GM23338 (cell line): ENCODE data around the gene TMEM43. TPM values are rescaled to one million over a fixed set of nuclear protein-coding genes. Genes with fewer than 3 reads are reported as not detected.

Source experiments
- ATAC-seq: fragments of 200-7000 bp; cut with Tn5 transposase; 3 replicates; pipeline ENCODE4 v1.9.1; 2020
- DNase-seq: peaks from one replicate; pipeline ENCODE4 v3.0.0-alpha.2; 2015; ENCODE audit warnings: low spot score
- H2AFZ ChIP-seq: fragments of 200-600 bp; sonication (generic); 2 replicates; pipeline ENCODE4 v1.8.0; 2016; ENCODE audit warnings: antibody characterized with exemption, mild to moderate bottlenecking, moderate library complexity
- H3F3A ChIP-seq: fragments of 200-600 bp; sonication (generic); replicated peaks from 2 replicates; pipeline ENCODE4 v1.8.0; 2017; ENCODE audit warnings: antibody characterized with exemption, mixed run types, low read depth
- H3K27ac ChIP-seq: fragments of 200-600 bp; sonication (generic); 2 replicates; pipeline ENCODE4 v1.6.1; 2016; ENCODE audit warnings: low read depth
- H3K27me3 ChIP-seq: fragments of 200-600 bp; sonication (generic); 2 replicates; pipeline ENCODE4 v1.8.0; 2016; ENCODE audit warnings: mild to moderate bottlenecking, mixed run types, moderate library complexity; ENCODE audit not compliant: insufficient read depth
- H3K36me3 ChIP-seq: fragments of 200-600 bp; sonication (generic); 2 replicates; pipeline ENCODE4 v1.8.0; 2016; ENCODE audit warnings: mild to moderate bottlenecking; ENCODE audit not compliant: insufficient read depth
- H3K4me1 ChIP-seq: fragments of 200-600 bp; sonication (generic); 2 replicates; pipeline ENCODE4 v1.8.0; 2016; ENCODE audit warnings: mild to moderate bottlenecking, moderate library complexity; ENCODE audit not compliant: insufficient read depth
- H3K4me2 ChIP-seq: fragments of 200-600 bp; sonication (generic); 2 replicates; pipeline ENCODE4 v1.7.1; 2017; ENCODE audit warnings: mixed run types
- H3K4me3 ChIP-seq: fragments of 200-600 bp; sonication (generic); 2 replicates; pipeline ENCODE4 v1.6.1; 2016; ENCODE audit warnings: mixed run types
- H3K79me2 ChIP-seq: fragments of 200-600 bp; sonication (generic); replicated peaks from 2 replicates; pipeline ENCODE4 v1.8.0; 2017; ENCODE audit warnings: mild to moderate bottlenecking; ENCODE audit not compliant: insufficient read depth
- H3K9me2 ChIP-seq: fragments of 200-600 bp; sonication (generic); 2 replicates; pipeline ENCODE4 v1.8.0; 2017; ENCODE audit not compliant: insufficient read depth
- H4K20me1 ChIP-seq: fragments of 200-600 bp; sonication (generic); replicated peaks from 2 replicates; pipeline ENCODE4 v1.8.0; 2017; ENCODE audit warnings: mild to moderate bottlenecking; ENCODE audit not compliant: insufficient read depth
- H3K27ac Mint-ChIP-seq: 2 replicates; pipeline ENCODE4 v1.8.0; 2020; ENCODE audit warnings: inconsistent platforms, mild to moderate bottlenecking, moderate library complexity, mixed read lengths
- H3K27me3 Mint-ChIP-seq: 3 replicates; pipeline ENCODE4 v1.8.0; 2022; ENCODE audit warnings: low read depth, mild to moderate bottlenecking, moderate library complexity, mixed read lengths, inconsistent platforms; ENCODE audit not compliant: insufficient read depth, poor library complexity
- H3K36me3 Mint-ChIP-seq: 3 replicates; pipeline ENCODE4 v1.8.0; 2021; ENCODE audit warnings: low read depth, mild to moderate bottlenecking, inconsistent platforms, moderate library complexity, mixed read lengths
- H3K4me1 Mint-ChIP-seq: 3 replicates; pipeline ENCODE4 v1.8.0; 2020; ENCODE audit warnings: mild to moderate bottlenecking, inconsistent platforms, mixed read lengths
- H3K4me3 Mint-ChIP-seq: 3 replicates; pipeline ENCODE4 v1.8.0; 2021; ENCODE audit warnings: moderate library complexity, mild to moderate bottlenecking, inconsistent platforms, mixed read lengths
- H3K9me3 Mint-ChIP-seq: 3 replicates; pipeline ENCODE4 v1.8.0; 2020; ENCODE audit warnings: moderate library complexity, mild to moderate bottlenecking, inconsistent platforms, mixed read lengths
- CREB1 ChIP-seq: fragments of 250-450 bp; sonication (Bioruptor Pico); IDR thresholded peaks from 2 replicates; pipeline ENCODE4 v1.5.0; 2020; ENCODE audit warnings: low read depth, mild to moderate bottlenecking, moderate library complexity
- EZH2 ChIP-seq: fragments of 200-600 bp; sonication (generic); IDR thresholded peaks from one replicate; pipeline ENCODE4 v1.8.0; 2017; ENCODE audit warnings: antibody characterized with exemption, mild to moderate bottlenecking, low read depth; ENCODE audit not compliant: unreplicated experiment
- EZH2phosphoT487 ChIP-seq: fragments of 200-600 bp; sonication (generic); IDR thresholded peaks from one replicate; pipeline ENCODE4 v1.8.1; 2018; ENCODE audit warnings: antibody characterized with exemption; ENCODE audit not compliant: unreplicated experiment
- JUNB ChIP-seq: IDR thresholded peaks from one replicate; pipeline ENCODE4 v1.6.1; 2016; ENCODE audit warnings: antibody characterized with exemption; ENCODE audit not compliant: unreplicated experiment
- NANOG ChIP-seq: IDR thresholded peaks from 2 replicates; pipeline ENCODE4 v1.6.1; 2016; ENCODE audit warnings: antibody characterized with exemption, borderline replicate concordance
- POLR2AphosphoS5 ChIP-seq: IDR thresholded peaks from 2 replicates; pipeline ENCODE4 v1.6.1; 2016; ENCODE audit warnings: antibody characterized with exemption, low read depth
- STAT1 ChIP-seq: IDR thresholded peaks from one replicate; pipeline ENCODE4 v1.6.1; 2016; ENCODE audit warnings: antibody characterized with exemption; ENCODE audit not compliant: unreplicated experiment
- ZNF114 ChIP-seq: fragments of 250-450 bp; sonication (Bioruptor Pico); IDR thresholded peaks from 2 replicates; pipeline ENCODE4 v1.5.0; 2020; ENCODE audit warnings: mild to moderate bottlenecking, moderate library complexity
- ZNF331 ChIP-seq: fragments of 250-450 bp; sonication (Bioruptor Pico); IDR thresholded peaks from 2 replicates; pipeline ENCODE4 v1.5.0; 2020; ENCODE audit warnings: low read depth, mild to moderate bottlenecking, moderate library complexity
- polyA plus RNA-seq: library from polyadenylated mRNA; unstranded; fragments of >200 nt; fragmentation: Nextera tagmentation; extraction: Ambion mirVana; gene quantifications from 2 replicates; pipeline ENCODE4 v1.2.1, GENCODE V29; 2016
- total RNA-seq: library from RNA; depleted of rRNA; stranded (reverse); fragments of >200 nt; shearing (Covaris generic); gene quantifications from 2 replicates; pipeline ENCODE4 v1.2.3, GENCODE V29; 2014
- TF ChIP-seq, protein P1 (sequence below): IDR thresholded peaks from one replicate; pipeline ENCODE4 v1.6.1; 2018; ENCODE audit warnings: antibody characterized with exemption; ENCODE audit not compliant: unreplicated experiment
- TF ChIP-seq, protein P2 (sequence below): fragments of 250-450 bp; sonication (Bioruptor Pico); IDR thresholded peaks from 2 replicates; pipeline ENCODE4 v1.5.0; 2020; ENCODE audit warnings: mild to moderate bottlenecking, moderate library complexity
- TF ChIP-seq, protein P3 (sequence below): IDR thresholded peaks from 2 replicates; pipeline ENCODE4 v1.6.1; 2016; ENCODE audit warnings: antibody characterized with exemption

Gene TMEM43
- total and polyA plus RNA-seq, 2 experiments from 2014 or later: 15.9 to 34.7 TPM

DNA sequence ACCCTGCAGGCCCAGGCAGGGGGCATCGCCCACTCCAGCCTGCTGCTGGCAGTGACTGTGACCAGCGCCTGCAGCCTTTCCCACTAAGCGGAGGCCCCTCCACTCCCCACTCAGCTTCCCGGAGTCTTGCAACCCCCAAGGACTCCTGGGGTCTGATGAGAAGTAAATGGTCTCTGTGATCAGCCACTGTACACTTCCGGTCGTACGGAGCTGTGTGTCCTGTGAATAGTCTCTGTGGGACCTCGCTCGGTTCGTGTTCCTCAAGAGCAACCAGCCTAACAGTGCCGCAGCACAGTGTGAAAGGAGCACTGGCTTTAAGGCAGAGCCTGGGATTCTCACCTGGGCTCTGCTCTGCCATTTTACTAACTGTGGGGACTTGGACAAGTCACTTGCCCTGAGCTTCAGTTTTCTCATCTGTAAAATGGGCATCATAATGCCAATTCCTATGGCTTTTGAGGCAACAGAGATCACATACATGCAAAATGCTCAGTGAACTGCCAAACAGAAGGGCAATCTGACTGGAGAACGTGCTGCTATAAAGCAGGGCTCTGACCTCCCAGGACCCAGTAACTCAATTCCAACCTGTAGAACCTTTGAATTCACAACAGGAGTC lies 26.7 kb downstream of the TMEM43 start:
- Mint-ChIP-seq H3K27ac (no peak overlapping the region), H3K9me3 (no peaks in the 10 kb centered on the region), H3K36me3 (peaks cover 47% of the 10 kb centered on the region), H3K27me3 (peaks cover 11% of the 10 kb centered on the region), H3K4me3 (no peak overlapping the region), H3K4me1 (peaks cover 17% of the 10 kb centered on the region)
- DNase-seq: no peak
- Histone ChIP-seq H2AFZ (no peak overlapping the region), H3K27ac (no peak overlapping the region), H3K36me3 (peaks cover 3% of the 10 kb centered on the region), H3K4me2 (no peak overlapping the region), H4K20me1 (peaks cover 8% of the 10 kb centered on the region), H3K4me3 (no peak overlapping the region), H3K4me1 (peaks cover 8% of the 10 kb centered on the region), H3K27me3 (no peaks in the 10 kb centered on the region), H3F3A (no peaks in the 10 kb centered on the region), H3K79me2 (no peaks in the 10 kb centered on the region), H3K9me2 (no peaks in the 10 kb centered on the region)
- TF ChIP-seq POLR2AphosphoS5 (no peak), ZNF331 (CRISPR knock-in tag) (no peak), CREB1 (CRISPR knock-in tag) (no peak), JUNB (no peak), EZH2phosphoT487 (no peak), ZNF114 (CRISPR knock-in tag) (no peak), STAT1 (no peak), EZH2 (no peak), NANOG (no peak)
- TF ChIP-seq, protein P1, sequence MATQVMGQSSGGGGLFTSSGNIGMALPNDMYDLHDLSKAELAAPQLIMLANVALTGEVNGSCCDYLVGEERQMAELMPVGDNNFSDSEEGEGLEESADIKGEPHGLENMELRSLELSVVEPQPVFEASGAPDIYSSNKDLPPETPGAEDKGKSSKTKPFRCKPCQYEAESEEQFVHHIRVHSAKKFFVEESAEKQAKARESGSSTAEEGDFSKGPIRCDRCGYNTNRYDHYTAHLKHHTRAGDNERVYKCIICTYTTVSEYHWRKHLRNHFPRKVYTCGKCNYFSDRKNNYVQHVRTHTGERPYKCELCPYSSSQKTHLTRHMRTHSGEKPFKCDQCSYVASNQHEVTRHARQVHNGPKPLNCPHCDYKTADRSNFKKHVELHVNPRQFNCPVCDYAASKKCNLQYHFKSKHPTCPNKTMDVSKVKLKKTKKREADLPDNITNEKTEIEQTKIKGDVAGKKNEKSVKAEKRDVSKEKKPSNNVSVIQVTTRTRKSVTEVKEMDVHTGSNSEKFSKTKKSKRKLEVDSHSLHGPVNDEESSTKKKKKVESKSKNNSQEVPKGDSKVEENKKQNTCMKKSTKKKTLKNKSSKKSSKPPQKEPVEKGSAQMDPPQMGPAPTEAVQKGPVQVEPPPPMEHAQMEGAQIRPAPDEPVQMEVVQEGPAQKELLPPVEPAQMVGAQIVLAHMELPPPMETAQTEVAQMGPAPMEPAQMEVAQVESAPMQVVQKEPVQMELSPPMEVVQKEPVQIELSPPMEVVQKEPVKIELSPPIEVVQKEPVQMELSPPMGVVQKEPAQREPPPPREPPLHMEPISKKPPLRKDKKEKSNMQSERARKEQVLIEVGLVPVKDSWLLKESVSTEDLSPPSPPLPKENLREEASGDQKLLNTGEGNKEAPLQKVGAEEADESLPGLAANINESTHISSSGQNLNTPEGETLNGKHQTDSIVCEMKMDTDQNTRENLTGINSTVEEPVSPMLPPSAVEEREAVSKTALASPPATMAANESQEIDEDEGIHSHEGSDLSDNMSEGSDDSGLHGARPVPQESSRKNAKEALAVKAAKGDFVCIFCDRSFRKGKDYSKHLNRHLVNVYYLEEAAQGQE: no peak
- TF ChIP-seq, protein P2, sequence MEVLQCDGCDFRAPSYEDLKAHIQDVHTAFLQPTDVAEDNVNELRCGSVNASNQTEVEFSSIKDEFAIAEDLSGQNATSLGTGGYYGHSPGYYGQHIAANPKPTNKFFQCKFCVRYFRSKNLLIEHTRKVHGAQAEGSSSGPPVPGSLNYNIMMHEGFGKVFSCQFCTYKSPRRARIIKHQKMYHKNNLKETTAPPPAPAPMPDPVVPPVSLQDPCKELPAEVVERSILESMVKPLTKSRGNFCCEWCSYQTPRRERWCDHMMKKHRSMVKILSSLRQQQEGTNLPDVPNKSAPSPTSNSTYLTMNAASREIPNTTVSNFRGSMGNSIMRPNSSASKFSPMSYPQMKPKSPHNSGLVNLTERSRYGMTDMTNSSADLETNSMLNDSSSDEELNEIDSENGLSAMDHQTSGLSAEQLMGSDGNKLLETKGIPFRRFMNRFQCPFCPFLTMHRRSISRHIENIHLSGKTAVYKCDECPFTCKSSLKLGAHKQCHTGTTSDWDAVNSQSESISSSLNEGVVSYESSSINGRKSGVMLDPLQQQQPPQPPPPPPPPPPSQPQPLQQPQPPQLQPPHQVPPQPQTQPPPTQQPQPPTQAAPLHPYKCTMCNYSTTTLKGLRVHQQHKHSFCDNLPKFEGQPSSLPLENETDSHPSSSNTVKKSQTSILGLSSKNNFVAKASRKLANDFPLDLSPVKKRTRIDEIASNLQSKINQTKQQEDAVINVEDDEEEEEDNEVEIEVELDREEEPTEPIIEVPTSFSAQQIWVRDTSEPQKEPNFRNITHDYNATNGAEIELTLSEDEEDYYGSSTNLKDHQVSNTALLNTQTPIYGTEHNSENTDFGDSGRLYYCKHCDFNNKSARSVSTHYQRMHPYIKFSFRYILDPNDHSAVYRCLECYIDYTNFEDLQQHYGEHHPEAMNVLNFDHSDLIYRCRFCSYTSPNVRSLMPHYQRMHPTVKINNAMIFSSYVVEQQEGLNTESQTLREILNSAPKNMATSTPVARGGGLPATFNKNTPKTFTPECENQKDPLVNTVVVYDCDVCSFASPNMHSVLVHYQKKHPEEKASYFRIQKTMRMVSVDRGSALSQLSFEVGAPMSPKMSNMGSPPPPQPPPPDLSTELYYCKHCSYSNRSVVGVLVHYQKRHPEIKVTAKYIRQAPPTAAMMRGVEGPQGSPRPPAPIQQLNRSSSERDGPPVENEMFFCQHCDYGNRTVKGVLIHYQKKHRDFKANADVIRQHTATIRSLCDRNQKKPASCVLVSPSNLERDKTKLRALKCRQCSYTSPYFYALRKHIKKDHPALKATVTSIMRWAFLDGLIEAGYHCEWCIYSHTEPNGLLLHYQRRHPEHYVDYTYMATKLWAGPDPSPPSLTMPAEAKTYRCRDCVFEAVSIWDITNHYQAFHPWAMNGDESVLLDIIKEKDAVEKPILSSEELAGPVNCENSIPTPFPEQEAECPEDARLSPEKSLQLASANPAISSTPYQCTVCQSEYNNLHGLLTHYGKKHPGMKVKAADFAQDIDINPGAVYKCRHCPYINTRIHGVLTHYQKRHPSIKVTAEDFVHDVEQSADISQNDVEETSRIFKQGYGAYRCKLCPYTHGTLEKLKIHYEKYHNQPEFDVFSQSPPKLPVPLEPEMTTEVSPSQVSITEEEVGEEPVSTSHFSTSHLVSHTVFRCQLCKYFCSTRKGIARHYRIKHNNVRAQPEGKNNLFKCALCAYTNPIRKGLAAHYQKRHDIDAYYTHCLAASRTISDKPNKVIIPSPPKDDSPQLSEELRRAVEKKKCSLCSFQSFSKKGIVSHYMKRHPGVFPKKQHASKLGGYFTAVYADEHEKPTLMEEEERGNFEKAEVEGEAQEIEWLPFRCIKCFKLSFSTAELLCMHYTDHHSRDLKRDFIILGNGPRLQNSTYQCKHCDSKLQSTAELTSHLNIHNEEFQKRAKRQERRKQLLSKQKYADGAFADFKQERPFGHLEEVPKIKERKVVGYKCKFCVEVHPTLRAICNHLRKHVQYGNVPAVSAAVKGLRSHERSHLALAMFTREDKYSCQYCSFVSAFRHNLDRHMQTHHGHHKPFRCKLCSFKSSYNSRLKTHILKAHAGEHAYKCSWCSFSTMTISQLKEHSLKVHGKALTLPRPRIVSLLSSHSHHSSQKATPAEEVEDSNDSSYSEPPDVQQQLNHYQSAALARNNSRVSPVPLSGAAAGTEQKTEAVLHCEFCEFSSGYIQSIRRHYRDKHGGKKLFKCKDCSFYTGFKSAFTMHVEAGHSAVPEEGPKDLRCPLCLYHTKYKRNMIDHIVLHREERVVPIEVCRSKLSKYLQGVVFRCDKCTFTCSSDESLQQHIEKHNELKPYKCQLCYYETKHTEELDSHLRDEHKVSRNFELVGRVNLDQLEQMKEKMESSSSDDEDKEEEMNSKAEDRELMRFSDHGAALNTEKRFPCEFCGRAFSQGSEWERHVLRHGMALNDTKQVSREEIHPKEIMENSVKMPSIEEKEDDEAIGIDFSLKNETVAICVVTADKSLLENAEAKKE (CRISPR knock-in tag): no peak
- TF ChIP-seq, protein P3, sequence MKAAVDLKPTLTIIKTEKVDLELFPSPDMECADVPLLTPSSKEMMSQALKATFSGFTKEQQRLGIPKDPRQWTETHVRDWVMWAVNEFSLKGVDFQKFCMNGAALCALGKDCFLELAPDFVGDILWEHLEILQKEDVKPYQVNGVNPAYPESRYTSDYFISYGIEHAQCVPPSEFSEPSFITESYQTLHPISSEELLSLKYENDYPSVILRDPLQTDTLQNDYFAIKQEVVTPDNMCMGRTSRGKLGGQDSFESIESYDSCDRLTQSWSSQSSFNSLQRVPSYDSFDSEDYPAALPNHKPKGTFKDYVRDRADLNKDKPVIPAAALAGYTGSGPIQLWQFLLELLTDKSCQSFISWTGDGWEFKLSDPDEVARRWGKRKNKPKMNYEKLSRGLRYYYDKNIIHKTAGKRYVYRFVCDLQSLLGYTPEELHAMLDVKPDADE: no peak
- no peak for ATAC-seq
